ENCODE data around the gene GPC5.

- TF ChIP-seq EP300 (IDR thresholded peaks at IDR 0.05; ENCODE audit: borderline replicate concordance) = no peak
- no peak for TF ChIP-seq REST (IDR thresholded peaks at IDR 0.05; ENCODE audit: low read depth)
- no peak for TF ChIP-seq MAX (IDR thresholded peaks at IDR 0.05)
- TF ChIP-seq NFIC (IDR thresholded peaks at IDR 0.05) = no peak
- TF ChIP-seq EGR1 (IDR thresholded peaks at IDR 0.05) = no peak
- no peak for TF ChIP-seq RAD21 (IDR thresholded peaks at IDR 0.05; ENCODE audit: low read depth)
- TF ChIP-seq FOXM1 (IDR thresholded peaks at IDR 0.05; ENCODE audit: borderline replicate concordance, low read depth) = no peak
- TF ChIP-seq TAF1 (IDR thresholded peaks at IDR 0.05; ENCODE audit: low read depth) = no peak
- TF ChIP-seq CEBPB (IDR thresholded peaks at IDR 0.05) = no peak
- no peak for TF ChIP-seq USF1 (IDR thresholded peaks at IDR 0.05)
- no peak for TF ChIP-seq CREB1 (IDR thresholded peaks at IDR 0.05; ENCODE audit: low read depth)
- no peak for TF ChIP-seq TEAD4 (IDR thresholded peaks at IDR 0.05)
- no peak for TF ChIP-seq TCF12 (IDR thresholded peaks at IDR 0.05; ENCODE audit: low read depth)
Measured at GRCh38 chr13:92849381-92849780, 1451.0 kb downstream of the GPC5 start.
